HepG2 (cell line): ENCODE results near the gene STON1. TPM values are rescaled to one million over a fixed set of nuclear protein-coding genes. Genes with fewer than 3 reads are reported as not detected.

Source experiments
- AHDC1 ChIP-seq: sonication (generic); formaldehyde crosslinking; IDR thresholded peaks from 2 replicates; pipeline ENCODE4 v1.5.1; 2020; ENCODE audit warnings: mild to moderate bottlenecking, missing genetic modification reagents, borderline replicate concordance
- HNRNPUL1 ChIP-seq: fragments of 200-400 bp; formaldehyde crosslinking; IDR thresholded peaks from 2 replicates; pipeline ENCODE4 v1.6.1; 2017; ENCODE audit warnings: low read depth, mild to moderate bottlenecking, low read length, moderate library complexity
- KDM1A ChIP-seq: IDR thresholded peaks from 2 replicates; pipeline ENCODE4 v1.6.1; 2016; ENCODE audit warnings: missing compliant biosample characterization
- KDM2A ChIP-seq: sonication (generic); formaldehyde crosslinking; IDR thresholded peaks from 2 replicates; pipeline ENCODE4 v1.4.0; 2020; ENCODE audit warnings: low read depth, missing genetic modification reagents, borderline replicate concordance
- MBD4 ChIP-seq: IDR thresholded peaks from 2 replicates; pipeline ENCODE4 v1.6.1; 2012; ENCODE audit warnings: low read length, inconsistent platforms, borderline replicate concordance
- PHF20 ChIP-seq: sonication (generic); formaldehyde crosslinking; IDR thresholded peaks from 2 replicates; pipeline ENCODE4 v1.5.0; 2020; ENCODE audit warnings: mild to moderate bottlenecking, missing genetic modification reagents
- UBTF ChIP-seq: sonication (generic); formaldehyde crosslinking; IDR thresholded peaks from 2 replicates; pipeline ENCODE4 v1.4.0; 2020; ENCODE audit warnings: mild to moderate bottlenecking, missing genetic modification reagents
- ZBTB42 ChIP-seq: sonication (generic); formaldehyde crosslinking; IDR thresholded peaks from 2 replicates; pipeline ENCODE4 v1.5.0; 2020; ENCODE audit warnings: mild to moderate bottlenecking, missing genetic modification reagents
- ZNF530 ChIP-seq: sonication (generic); formaldehyde crosslinking; IDR thresholded peaks from 2 replicates; pipeline ENCODE4 v1.5.0; 2020; ENCODE audit warnings: low read depth, mild to moderate bottlenecking, missing genetic modification reagents
- ZNF569 ChIP-seq: sonication (generic); formaldehyde crosslinking; IDR thresholded peaks from 2 replicates; pipeline ENCODE4 v1.5.0; 2020; ENCODE audit warnings: mild to moderate bottlenecking, missing genetic modification reagents, moderate library complexity, borderline replicate concordance
- ZNF777 ChIP-seq: sonication (generic); formaldehyde crosslinking; IDR thresholded peaks from 2 replicates; pipeline ENCODE4 v1.4.0; 2020; ENCODE audit warnings: missing genetic modification reagents
- ZNF841 ChIP-seq: sonication (generic); formaldehyde crosslinking; IDR thresholded peaks from 2 replicates; pipeline ENCODE4 v1.8.1; 2023; ENCODE audit warnings: missing genetic modification reagents, borderline replicate concordance
- polyA plus RNA-seq, 8 experiments: library from polyadenylated mRNA; depleted of rRNA in 3 of 8; stranded (reverse) in 7 of 8; unstranded in 1 of 8; fragments of >200 nt; fragmentation: Illumina TruSeq in 4 of 8; extraction: Trizol in 4 of 8; gene quantifications; 2 replicates each; pipeline versions ENCODE4 v1.2.1 to v1.2.3, GENCODE V29; 2011 to 2016; ENCODE audit warnings: low read depth in 4 of 8, missing spikeins in 1 of 8, mixed read lengths in 1 of 8; ENCODE audit not compliant: insufficient read depth in 1 of 8
- total RNA-seq, 5 experiments: library from RNA; depleted of rRNA; stranded (reverse); fragments of >200 nt; fragmentation: Illumina TruSeq; extraction: Trizol; gene quantifications; 2 replicates each; pipeline ENCODE4 v1.2.3, GENCODE V29; 2016; ENCODE audit warnings: low read depth in 1 of 5
- TF ChIP-seq, protein P1 (sequence below): sonication (generic); formaldehyde crosslinking; IDR thresholded peaks from 2 replicates; pipeline ENCODE4 v1.5.0; 2020; ENCODE audit warnings: mild to moderate bottlenecking, missing genetic modification reagents
- TF ChIP-seq, protein P2 (sequence below): sonication (generic); formaldehyde crosslinking; IDR thresholded peaks from 2 replicates; pipeline ENCODE4 v1.4.0; 2020; ENCODE audit warnings: missing genetic modification reagents

The STON1 gene
- total and polyA plus RNA-seq, 2 of the 13 experiments (the other 11 are each of a cell fraction or from before 2014, with no cell fraction given) = 0.09 to 0.28 TPM

DNA sequence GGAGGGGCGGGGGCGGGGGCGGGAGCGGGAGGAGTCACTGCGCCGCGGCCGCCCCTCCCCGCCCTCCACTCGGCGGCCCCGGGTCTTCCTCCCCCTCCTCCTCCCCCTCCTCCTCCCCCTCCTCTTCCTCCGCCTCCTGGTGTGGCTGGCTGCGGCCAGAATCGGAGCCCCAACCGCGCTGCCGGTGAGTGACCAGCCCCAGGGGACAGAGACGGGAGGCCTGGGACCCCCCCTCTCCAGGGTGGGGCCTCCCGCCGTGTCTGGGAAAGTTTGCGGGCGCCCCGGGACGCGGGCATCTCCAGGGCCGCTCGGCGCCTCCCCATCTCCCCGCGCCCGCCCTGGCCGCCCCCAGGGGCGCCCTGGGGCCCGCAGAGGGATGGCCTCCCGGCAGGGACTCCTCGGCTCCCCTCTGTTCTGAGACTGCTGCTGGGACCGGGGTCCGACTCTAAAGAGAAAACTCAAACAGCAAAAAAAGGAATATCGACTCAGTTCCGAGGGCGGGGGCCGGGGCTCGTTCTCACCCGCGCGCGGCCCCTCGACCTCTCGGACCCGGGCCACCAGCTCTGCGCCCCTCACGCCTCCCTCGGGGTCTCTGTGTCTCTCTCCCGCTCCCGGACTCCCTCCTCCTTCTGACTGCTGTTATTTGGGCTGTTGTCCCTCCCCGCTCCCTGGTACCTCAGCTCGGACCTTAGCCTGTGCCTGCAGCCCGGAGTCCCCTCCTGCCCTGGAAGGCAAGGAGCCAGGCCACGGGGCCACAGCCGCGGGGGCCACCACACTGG is at the start of gene STON1 (continued):
- no peak for TF ChIP-seq AHDC1 (CRISPR knock-in tag)
- no peak for TF ChIP-seq ZBTB42
- TF ChIP-seq ZNF777 (CRISPR knock-in tag) = no peak
- TF ChIP-seq, protein P1, sequence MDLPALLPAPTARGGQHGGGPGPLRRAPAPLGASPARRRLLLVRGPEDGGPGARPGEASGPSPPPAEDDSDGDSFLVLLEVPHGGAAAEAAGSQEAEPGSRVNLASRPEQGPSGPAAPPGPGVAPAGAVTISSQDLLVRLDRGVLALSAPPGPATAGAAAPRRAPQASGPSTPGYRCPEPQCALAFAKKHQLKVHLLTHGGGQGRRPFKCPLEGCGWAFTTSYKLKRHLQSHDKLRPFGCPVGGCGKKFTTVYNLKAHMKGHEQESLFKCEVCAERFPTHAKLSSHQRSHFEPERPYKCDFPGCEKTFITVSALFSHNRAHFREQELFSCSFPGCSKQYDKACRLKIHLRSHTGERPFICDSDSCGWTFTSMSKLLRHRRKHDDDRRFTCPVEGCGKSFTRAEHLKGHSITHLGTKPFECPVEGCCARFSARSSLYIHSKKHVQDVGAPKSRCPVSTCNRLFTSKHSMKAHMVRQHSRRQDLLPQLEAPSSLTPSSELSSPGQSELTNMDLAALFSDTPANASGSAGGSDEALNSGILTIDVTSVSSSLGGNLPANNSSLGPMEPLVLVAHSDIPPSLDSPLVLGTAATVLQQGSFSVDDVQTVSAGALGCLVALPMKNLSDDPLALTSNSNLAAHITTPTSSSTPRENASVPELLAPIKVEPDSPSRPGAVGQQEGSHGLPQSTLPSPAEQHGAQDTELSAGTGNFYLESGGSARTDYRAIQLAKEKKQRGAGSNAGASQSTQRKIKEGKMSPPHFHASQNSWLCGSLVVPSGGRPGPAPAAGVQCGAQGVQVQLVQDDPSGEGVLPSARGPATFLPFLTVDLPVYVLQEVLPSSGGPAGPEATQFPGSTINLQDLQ (CRISPR knock-in tag) = no peak
- peak; percentile 17; the same call in 1 of the 2 replicates for TF ChIP-seq KDM2A (CRISPR knock-in tag)
- no peak for TF ChIP-seq ZNF530 (CRISPR knock-in tag)
- peak; percentile 10; the same call in 1 of the 2 replicates for TF ChIP-seq UBTF
- TF ChIP-seq MBD4 = no peak
- TF ChIP-seq, protein P2, sequence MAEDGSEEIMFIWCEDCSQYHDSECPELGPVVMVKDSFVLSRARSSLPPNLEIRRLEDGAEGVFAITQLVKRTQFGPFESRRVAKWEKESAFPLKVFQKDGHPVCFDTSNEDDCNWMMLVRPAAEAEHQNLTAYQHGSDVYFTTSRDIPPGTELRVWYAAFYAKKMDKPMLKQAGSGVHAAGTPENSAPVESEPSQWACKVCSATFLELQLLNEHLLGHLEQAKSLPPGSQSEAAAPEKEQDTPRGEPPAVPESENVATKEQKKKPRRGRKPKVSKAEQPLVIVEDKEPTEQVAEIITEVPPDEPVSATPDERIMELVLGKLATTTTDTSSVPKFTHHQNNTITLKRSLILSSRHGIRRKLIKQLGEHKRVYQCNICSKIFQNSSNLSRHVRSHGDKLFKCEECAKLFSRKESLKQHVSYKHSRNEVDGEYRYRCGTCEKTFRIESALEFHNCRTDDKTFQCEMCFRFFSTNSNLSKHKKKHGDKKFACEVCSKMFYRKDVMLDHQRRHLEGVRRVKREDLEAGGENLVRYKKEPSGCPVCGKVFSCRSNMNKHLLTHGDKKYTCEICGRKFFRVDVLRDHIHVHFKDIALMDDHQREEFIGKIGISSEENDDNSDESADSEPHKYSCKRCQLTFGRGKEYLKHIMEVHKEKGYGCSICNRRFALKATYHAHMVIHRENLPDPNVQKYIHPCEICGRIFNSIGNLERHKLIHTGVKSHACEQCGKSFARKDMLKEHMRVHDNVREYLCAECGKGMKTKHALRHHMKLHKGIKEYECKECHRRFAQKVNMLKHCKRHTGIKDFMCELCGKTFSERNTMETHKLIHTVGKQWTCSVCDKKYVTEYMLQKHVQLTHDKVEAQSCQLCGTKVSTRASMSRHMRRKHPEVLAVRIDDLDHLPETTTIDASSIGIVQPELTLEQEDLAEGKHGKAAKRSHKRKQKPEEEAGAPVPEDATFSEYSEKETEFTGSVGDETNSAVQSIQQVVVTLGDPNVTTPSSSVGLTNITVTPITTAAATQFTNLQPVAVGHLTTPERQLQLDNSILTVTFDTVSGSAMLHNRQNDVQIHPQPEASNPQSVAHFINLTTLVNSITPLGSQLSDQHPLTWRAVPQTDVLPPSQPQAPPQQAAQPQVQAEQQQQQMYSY = no peak
- TF ChIP-seq PHF20 (CRISPR knock-in tag) = no peak
- TF ChIP-seq ZNF569 = no peak
- TF ChIP-seq HNRNPUL1 = no peak
- no peak for TF ChIP-seq KDM1A (CRISPR knock-in tag)
- no peak for TF ChIP-seq ZNF841
